Neural progenitor cell (in vitro differentiated cells): ENCODE measurements around the gene TM2D3. TPM values are rescaled to one million over a fixed set of nuclear protein-coding genes. Genes with fewer than 3 reads are reported as not detected.
"Not testable (repeated sequence)": the region's sequence is repeated elsewhere in the genome, so short reads cannot be mapped to it uniquely, and the experiment has no call there.

Experiments
- DNase-seq: peaks from one replicate; pipeline ENCODE4 v3.0.0-alpha.2; 2016; ENCODE audit warnings: low spot score
- H2AFZ ChIP-seq: fragments of 200-600 bp; sonication (generic); replicated peaks from 2 replicates; pipeline ENCODE4 v1.6.1; 2016; ENCODE audit warnings: antibody characterized with exemption
- H3F3A ChIP-seq: fragments of 200-600 bp; sonication (generic); 2 replicates; pipeline ENCODE4 v1.6.1; 2016; ENCODE audit warnings: antibody characterized with exemption, low read depth
- H3K27ac ChIP-seq: fragments of 200-600 bp; sonication (generic); 2 replicates; pipeline ENCODE4 v1.5.1; 2016; ENCODE audit warnings: mild to moderate bottlenecking
- H3K27me3 ChIP-seq: fragments of 200-600 bp; sonication (generic); 2 replicates; pipeline ENCODE4 v1.6.1; 2016; ENCODE audit warnings: mild to moderate bottlenecking, moderate library complexity
- H3K36me3 ChIP-seq: fragments of 200-600 bp; sonication (generic); 2 replicates; pipeline ENCODE4 v1.5.1; 2016
- H3K4me1 ChIP-seq: fragments of 200-600 bp; sonication (generic); 2 replicates; pipeline ENCODE4 v1.6.1; 2016; ENCODE audit warnings: mixed run types
- H3K4me2 ChIP-seq: fragments of 200-600 bp; sonication (generic); 2 replicates; pipeline ENCODE4 v1.6.1; 2016
- H3K4me3 ChIP-seq: fragments of 200-600 bp; sonication (generic); 2 replicates; pipeline ENCODE4 v1.5.1; 2016
- H3K79me2 ChIP-seq: fragments of 200-600 bp; sonication (generic); 2 replicates; pipeline ENCODE4 v1.6.1; 2016; ENCODE audit warnings: low read depth
- H3K9ac ChIP-seq: fragments of 200-600 bp; sonication (generic); 2 replicates; pipeline ENCODE4 v1.6.1; 2016
- H3K9me3 ChIP-seq: fragments of 200-600 bp; sonication (generic); 2 replicates; pipeline ENCODE4 v1.5.1; 2016; ENCODE audit warnings: low read depth
- H4K20me1 ChIP-seq: fragments of 200-600 bp; sonication (generic); 2 replicates; pipeline ENCODE4 v1.6.1; 2016; ENCODE audit warnings: low read depth
- H3K27ac Mint-ChIP-seq: 3 replicates; pipeline ENCODE4 v1.8.0; 2021; ENCODE audit warnings: mixed read lengths
- H3K27me3 Mint-ChIP-seq: 2 replicates; pipeline ENCODE4 v1.8.0; 2022; ENCODE audit warnings: low read depth, mild to moderate bottlenecking, inconsistent platforms, moderate library complexity, mixed read lengths; ENCODE audit not compliant: insufficient read depth
- H3K36me3 Mint-ChIP-seq: 3 replicates; pipeline ENCODE4 v1.8.0; 2021; ENCODE audit warnings: mixed read lengths
- H3K4me1 Mint-ChIP-seq: 3 replicates; pipeline ENCODE4 v1.8.0; 2021; ENCODE audit warnings: mixed read lengths
- H3K4me3 Mint-ChIP-seq: 3 replicates; pipeline ENCODE4 v1.8.0; 2021; ENCODE audit warnings: mild to moderate bottlenecking, moderate library complexity, mixed read lengths
- H3K9me3 Mint-ChIP-seq: 3 replicates; pipeline ENCODE4 v1.8.0; 2020; ENCODE audit warnings: mixed read lengths
- CTCF ChIP-seq: fragments of 200-600 bp; sonication (generic); IDR thresholded peaks from 2 replicates; pipeline ENCODE4 v1.5.1; 2017; ENCODE audit warnings: antibody characterized with exemption, mild to moderate bottlenecking
- EZH2 ChIP-seq: fragments of 200-600 bp; sonication (generic); IDR thresholded peaks from 2 replicates; pipeline ENCODE4 v1.6.1; 2017; ENCODE audit warnings: antibody characterized with exemption, mild to moderate bottlenecking, moderate library complexity
- EZH2phosphoT487 ChIP-seq: fragments of 200-600 bp; sonication (generic); IDR thresholded peaks from 2 replicates; pipeline ENCODE4 v1.6.1; 2017; ENCODE audit warnings: antibody characterized with exemption
- total RNA-seq: library from RNA; depleted of rRNA; stranded (reverse); fragments of >200 nt; gene quantifications from 2 replicates; pipeline ENCODE4 v1.2.3, GENCODE V29; 2015; ENCODE audit warnings: low replicate concordance

The TM2D3 gene
- total RNA-seq, 1 donor from 2014 or later, result 58.4 TPM

GRCh38 chr15:101654624-101655337 is 2.6 kb upstream of the TM2D3 start:
- H3K4me3 Mint-ChIP-seq, result peak overlapping the region; percentile 24
- not testable (repeated sequence) for H3K27ac Mint-ChIP-seq

GRCh38 chr15:101654171-101654570 is 2.0 kb upstream of the TM2D3 start:
- no peaks in the 10 kb centered on the region for H3K9me3 Mint-ChIP-seq
- H3K27me3 Mint-ChIP-seq, result no peaks in the 10 kb centered on the region
- Histone ChIP-seq H3K4me2 (no peak overlapping the region), H2AFZ (no peak overlapping the region), H3K27me3 (no peaks in the 10 kb centered on the region), H3K9me3 (no peaks in the 10 kb centered on the region), H3K4me3 (no peak overlapping the region), H3K27ac (no peak overlapping the region), H4K20me1 (peaks cover 12% of the 10 kb centered on the region), H3K36me3 (peaks cover 4% of the 10 kb centered on the region), H3K79me2 (peaks cover 27% of the 10 kb centered on the region), H3F3A (peaks cover 10% of the 10 kb centered on the region), H3K4me1 (peaks cover 11% of the 10 kb centered on the region), H3K9ac (no peak overlapping the region)
- H3K36me3 Mint-ChIP-seq, result no peaks in the 10 kb centered on the region
- DNase-seq, result no peak
- TF ChIP-seq EZH2, result no peak
- TF ChIP-seq CTCF, result no peak
- TF ChIP-seq EZH2phosphoT487, result no peak
- H3K27ac Mint-ChIP-seq, result no peak overlapping the region
- peak overlapping the region; percentile 44 for H3K4me3 Mint-ChIP-seq
- peaks cover 14% of the 10 kb centered on the region for H3K4me1 Mint-ChIP-seq

More at GRCh38 chr15:101654624-101655337, 2.6 kb upstream of the TM2D3 start:
- not testable (repeated sequence) for H3K9me3 Mint-ChIP-seq, H3K4me2 ChIP-seq, H3F3A ChIP-seq, H3K36me3 Mint-ChIP-seq, H3K9me3 ChIP-seq, H3K27me3 Mint-ChIP-seq, H3K4me3 ChIP-seq, H3K27me3 ChIP-seq, H2AFZ ChIP-seq, H3K36me3 ChIP-seq, H3K9ac ChIP-seq, H3K27ac ChIP-seq, H4K20me1 ChIP-seq
- peak; percentile 36 for TF ChIP-seq CTCF
- H3K4me1 Mint-ChIP-seq, result peaks cover 14% of the 10 kb centered on the region
- peak; percentile 23 for DNase-seq
- Histone ChIP-seq H3K4me1 (peaks cover 11% of the 10 kb centered on the region), H3K79me2 (peaks cover 21% of the 10 kb centered on the region)

DNA sequence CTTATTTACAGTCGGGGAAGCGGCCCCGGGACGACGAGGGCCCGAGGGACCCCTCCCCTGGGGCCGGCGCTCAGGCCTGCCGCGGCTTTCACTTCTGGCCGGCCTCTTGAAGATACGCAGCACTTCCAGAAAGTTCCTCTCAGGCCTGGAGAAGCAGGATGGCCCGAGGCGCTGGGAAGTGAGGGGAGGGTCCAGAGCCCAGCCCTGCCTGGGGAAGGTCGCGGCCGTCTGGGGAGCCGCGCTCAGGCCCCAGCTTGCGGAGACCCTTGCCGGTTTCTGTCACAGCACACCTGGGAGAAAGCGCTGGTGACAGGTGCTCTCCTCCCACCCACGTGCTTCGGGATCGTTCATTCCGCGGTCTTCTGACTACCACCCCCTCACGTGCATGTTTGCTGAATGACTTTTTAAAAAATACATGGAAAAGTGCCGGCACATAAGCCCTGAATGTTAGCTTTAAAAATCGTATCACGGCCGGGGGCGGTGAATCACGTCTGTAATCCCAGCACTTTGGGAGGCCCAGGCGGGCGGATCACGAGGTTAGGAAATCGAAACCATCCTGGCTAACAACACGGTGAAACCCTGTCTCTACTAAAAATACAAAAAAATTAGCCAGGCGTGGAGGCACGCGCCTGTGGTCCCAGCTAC is 727 bp upstream of the TM2D3 start:
- peaks cover 10% of the 10 kb centered on the region for H3F3A ChIP-seq
- Mint-ChIP-seq H3K27me3 (no peaks in the 10 kb centered on the region), H3K36me3 (peaks cover 2% of the 10 kb centered on the region), H3K4me3 (peak overlapping the region; percentile 87), H3K27ac (no peak overlapping the region), H3K4me1 (peaks cover 14% of the 10 kb centered on the region), H3K9me3 (no peaks in the 10 kb centered on the region)
- H3K79me2 ChIP-seq, result peaks cover 39% of the 10 kb centered on the region
- H3K4me1 ChIP-seq, result peaks cover 11% of the 10 kb centered on the region
- TF ChIP-seq CTCF (no peak), EZH2 (peak; percentile 3)
- H3K9ac ChIP-seq, result peak overlapping the region; percentile 23
- no peaks in the 10 kb centered on the region for H3K27me3 ChIP-seq
- peak overlapping the region; percentile 83 for H2AFZ ChIP-seq
- DNase-seq, result no peak
- H3K4me2 ChIP-seq, result peak overlapping the region; percentile 93
- H3K27ac ChIP-seq, result no peak overlapping the region
- peaks cover 6% of the 10 kb centered on the region for H3K36me3 ChIP-seq
- no peaks in the 10 kb centered on the region for H3K9me3 ChIP-seq
- peaks cover 12% of the 10 kb centered on the region for H4K20me1 ChIP-seq
- H3K4me3 ChIP-seq, result peak overlapping the region; percentile 68
